Measurements from ENCODE around the gene CD2AP.
"Not testable (repeated sequence)": the region's sequence is repeated elsewhere in the genome, so short reads cannot be mapped to it uniquely, and the experiment has no call there.

Gene CD2AP, protein sequence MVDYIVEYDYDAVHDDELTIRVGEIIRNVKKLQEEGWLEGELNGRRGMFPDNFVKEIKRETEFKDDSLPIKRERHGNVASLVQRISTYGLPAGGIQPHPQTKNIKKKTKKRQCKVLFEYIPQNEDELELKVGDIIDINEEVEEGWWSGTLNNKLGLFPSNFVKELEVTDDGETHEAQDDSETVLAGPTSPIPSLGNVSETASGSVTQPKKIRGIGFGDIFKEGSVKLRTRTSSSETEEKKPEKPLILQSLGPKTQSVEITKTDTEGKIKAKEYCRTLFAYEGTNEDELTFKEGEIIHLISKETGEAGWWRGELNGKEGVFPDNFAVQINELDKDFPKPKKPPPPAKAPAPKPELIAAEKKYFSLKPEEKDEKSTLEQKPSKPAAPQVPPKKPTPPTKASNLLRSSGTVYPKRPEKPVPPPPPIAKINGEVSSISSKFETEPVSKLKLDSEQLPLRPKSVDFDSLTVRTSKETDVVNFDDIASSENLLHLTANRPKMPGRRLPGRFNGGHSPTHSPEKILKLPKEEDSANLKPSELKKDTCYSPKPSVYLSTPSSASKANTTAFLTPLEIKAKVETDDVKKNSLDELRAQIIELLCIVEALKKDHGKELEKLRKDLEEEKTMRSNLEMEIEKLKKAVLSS

DNA sequence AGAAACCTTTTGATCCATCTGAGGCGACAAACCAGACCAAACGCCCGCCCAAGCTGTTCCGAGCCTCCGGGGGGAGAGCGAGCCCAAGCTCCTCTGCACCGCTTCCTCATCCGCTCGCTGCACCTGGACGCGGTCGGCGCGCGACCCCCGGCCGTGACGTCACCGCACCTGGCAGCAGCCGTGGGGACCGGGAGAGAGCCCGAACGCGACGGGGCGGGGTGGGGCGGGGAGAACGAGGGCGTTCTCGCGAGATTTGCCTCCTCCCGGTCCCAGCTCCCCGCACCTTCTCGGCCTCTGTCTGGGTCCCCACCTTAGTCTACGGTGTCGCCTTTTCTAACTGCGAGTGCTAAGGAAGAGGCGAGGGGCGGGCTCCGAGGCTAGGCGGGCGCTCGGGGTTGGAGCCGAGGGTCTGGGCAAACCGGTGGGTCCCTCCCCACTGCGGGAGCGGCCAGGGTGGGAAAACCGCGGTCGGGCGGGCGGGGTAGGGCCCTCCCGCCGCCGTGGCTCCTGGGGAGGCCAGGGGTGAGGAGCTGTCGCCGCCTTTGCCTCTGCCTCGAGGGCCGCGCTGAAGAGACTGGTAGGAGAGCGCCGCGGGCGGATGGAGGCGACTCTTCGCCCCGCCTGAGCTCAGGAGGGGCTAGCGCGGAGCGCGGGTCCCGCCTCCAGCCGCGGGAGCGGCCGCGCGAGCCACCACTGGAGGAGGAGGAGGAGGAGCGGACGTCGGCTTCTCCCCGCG, at the start of gene CD2AP:
CD2AP (plus strand) TSS at position 293 of the 736 bp plus-strand sequence. CDS start 456 bp downstream, outside the sequence.
- peak; percentile 62 to 67 for DNase-seq

DNA sequence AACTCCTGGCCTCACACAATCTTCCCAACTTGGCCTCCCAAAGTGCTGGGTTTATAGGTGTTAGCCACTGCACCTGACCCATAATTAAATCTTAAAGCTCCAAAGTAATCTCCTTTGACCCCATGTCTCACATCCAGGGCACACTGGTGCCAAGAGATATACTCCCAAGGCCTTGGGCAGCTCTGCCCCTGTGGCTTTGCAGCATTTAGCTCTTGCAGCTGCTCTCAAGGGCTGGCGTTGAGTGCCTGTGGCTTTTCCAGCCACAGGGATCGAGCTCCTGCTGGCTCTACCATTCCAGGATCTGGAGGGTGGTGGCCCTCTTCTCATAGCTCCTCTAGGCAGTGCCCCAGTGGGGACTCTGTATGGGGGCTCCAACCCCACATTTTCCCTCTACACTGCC, 49.3 kb upstream of the CD2AP start:
- DNase-seq, result no peak

DNA sequence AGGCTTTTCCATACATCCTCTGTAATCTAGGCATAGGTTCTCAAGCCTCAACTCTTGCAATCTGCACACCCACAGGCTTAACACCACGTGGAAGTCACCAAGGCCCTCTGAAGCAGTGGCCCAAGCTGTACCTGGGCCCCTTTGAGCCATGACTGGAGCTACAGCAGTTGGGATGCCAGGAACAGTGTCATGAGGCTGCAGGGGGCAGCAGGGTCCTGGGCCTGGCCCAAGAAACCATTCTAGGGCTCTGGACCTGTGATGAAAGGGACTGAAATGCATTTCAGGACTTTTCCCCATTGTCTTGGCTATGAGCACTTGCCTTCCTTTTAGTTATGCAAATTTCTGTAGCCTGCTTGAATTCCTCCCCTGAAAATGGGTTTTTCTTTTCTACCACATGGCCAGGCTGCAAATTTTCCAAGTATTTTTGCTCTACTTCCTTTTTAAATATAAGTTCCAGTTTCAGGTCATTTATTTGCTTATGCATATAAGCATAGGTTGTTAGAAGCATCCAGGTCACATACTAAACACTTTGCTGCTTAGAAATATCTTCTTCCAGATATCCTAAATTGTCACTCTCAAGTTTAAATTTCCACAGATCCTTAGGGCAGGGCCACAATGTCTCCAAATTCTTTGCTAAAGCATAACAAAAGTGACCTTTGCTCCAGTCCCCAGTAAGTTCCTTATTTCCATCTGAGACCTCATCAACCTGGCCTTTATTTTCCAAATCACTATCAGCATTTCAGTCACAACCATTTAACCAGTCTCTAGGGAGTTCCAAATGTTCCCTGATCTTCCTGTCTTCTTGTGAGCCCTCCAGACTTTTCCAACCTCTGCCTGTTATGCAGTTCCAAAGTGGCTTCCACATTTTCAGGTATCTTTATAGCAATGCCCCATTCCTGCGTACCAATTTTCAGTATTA, 48.6 kb upstream of the CD2AP start:
- DNase-seq, result no peak

DNA sequence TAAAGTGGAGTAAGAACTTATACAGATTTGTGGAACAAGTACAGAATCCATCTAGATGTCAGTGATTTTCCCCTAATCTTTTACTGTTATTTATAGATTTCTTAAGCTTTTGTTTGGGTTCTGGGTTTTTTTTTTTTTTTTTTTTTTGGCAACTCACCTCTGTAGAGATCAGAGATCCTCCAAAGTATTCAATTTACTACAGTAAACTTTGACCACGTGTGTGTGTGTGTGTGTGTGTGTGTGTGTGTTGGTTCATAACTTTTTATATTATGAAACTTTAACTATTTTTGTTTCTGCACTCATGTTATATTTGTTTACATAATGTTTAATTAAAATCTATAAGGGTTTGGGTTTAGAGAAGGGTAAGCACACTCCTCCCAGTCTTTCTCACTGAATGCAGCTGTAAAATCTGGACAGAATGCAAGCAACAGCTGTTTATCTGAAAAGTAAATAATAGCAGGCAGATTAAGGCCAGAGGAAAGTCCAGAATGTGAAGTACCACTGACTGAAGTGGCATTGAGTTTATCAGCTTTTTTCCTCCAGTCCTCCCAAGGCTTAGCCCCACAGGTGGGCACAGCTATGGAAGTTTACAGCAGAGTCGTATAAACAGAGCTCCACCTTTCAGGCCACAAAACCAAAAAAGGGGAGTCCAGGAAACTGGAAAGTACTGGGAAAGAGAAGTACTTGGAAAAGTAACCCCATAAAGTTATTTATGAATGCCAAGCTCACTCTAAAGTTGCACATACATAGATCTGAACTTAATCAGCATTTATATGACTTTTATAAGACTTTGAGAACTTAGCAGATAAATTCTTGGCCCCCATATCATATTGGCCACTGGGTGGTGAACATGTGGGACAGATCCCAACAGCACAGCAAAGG, 43.0 kb upstream of the CD2AP start:
- DNase-seq, result no peak

DNA sequence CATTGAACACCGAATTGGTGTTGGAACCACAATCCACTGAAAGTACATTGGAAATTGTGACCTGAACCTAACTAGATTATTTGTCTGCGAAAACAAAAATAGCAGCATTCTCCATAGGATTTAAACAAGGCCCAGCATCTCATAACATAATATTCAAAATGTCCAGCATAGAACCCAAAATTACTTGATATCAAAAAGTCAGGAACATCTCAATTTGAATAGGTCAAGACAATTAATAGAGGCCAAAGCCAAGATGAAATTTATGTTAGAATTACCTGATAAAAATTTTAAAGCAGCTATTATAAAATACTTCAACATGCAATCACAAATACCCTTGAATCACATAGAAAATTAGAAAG, 42.4 kb upstream of the CD2AP start:
- no peak for DNase-seq

DNA sequence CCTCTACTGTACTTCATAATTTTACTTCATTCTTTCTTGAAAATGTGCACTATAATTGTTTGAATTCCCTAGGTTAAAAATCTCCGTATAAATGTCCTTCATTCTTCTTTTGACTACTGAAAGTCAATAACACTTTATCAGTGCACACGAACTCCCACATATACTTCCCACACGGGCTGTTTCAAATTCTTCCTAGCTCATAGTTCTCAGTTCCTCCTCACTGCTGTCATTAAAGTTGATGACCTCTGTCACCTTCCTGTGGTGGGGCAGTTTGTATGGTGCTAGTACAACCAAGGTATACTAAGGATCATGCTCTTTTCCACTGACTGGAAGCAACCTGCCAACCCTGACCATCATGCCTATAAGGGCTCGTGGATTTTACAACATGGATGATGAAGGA, 40.0 kb upstream of the CD2AP start:
- DNase-seq, result no peak

DNA sequence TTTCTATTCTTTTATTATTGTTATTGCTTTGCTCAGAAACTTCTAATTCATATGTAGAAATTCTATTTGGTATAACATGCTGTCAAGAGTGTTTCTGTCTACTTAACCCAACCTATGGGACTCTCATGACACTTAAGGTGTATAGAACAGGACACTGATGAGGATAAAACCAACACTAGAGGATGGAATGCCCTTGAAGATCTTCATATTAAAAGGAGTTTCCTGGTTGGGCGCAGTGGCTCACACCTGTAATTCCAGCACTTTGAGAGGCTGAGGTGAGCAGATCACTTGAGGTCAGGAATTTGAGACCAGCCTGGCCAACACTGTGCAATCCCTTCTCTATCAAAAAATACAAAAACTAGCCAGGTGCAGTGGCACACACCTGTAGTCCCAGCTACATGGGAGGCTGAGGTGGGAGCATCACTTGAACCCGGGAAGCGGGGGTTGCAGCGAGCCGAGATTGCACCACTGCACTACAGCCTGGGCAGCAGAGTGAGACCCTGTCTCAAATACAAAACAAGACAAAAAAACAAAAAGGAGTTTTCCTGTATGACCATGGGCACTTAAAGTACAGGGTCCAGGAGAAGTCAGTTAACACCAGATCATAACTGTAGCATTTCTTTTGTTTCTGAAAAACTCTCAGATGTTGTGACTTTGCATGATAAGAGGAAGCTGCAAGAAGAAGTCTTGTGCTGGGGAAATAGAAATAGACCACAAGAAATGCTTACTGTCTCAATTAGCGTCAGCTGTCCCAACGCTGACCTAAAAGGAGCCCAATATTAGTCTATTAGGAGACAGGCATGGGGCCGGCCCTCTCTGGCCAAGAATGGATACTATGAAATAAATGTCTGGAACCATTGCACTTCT, 38.9 kb upstream of the CD2AP start:
- no peak for DNase-seq

DNA sequence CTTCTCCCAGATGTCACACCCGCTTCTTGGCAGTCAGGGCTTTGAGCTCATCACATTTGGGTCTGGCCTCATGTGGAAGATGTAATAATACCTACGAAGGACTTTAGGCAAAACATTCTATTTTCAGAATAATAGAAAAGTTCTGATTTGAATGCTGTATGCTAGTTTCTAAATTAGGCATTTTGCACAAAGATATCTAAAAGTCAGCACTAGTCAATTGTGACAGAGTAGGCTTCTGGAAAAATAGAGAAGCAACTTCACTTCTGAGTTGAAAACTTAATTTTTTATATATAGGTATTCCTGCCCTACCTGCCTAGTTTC, 38.3 kb upstream of the CD2AP start:
- no peak for DNase-seq

DNA sequence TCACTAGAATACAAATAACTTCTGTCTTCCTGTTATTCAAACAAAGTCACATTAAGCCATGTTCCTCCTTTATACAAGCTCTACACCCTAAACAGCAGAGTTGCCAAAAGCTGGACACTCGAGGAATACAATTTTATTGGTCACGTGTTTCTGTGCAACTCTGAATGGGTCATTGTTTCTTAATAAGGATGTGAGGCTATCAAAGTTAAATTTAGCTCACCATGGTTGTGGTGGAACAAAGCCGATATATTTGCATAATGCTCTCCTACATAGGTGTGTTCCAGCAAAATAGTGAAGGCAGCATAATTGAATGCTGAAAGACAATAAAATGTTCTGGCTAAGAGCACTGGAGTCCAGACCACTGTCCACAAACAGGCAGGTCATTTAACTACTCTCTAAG, 36.9 kb upstream of the CD2AP start:
- no peak for DNase-seq

DNA sequence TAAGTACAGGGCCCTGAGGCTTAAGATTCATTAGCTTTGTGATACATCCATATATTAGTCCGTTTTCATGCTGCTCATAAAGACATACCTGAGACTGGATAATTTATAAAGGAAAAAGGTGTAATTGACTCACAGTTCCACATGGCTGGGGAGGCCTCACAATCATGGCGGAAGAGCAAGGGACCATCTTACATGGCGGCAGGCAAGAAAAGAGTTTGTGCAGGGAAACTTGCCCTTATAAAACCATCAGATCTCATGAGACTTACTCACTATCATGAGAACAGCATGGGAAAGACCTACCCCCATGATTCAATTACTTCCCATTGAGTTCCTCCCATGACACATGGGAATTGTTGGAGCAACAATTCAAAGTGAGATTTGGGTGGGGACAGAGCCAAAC, 32.6 kb upstream of the CD2AP start:
- DNase-seq, result not testable (repeated sequence)

DNA sequence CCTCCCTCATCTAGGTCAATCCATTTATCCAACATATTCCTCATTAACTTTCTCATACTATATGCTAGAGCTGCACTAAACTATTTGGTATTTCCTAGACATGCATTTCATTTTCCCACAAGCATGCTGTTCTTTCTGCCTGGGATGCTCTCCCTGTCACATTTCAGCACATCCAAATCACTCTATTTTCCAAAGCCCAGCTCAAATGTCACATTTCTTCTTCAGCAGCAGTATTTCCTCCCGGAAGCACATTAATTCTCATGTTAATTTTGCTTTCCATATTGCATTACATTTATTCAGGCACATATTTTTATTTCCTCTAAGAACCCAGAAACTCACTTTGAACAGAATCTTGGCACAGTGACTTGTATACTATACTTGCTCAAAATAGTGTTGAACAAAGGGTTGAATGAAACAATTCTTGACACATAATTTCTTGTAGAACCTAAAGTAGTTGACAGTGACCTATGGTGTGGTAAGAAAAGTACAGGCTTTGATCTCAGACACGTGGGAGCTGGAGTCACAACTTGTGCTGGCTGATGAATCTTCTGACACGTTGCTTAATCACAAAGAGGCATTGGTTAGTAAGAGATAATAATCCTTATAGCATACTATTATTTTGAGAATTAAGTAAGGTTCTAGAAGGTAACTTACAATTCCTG, 30.8 kb upstream of the CD2AP start:
- no peak for DNase-seq

DNA sequence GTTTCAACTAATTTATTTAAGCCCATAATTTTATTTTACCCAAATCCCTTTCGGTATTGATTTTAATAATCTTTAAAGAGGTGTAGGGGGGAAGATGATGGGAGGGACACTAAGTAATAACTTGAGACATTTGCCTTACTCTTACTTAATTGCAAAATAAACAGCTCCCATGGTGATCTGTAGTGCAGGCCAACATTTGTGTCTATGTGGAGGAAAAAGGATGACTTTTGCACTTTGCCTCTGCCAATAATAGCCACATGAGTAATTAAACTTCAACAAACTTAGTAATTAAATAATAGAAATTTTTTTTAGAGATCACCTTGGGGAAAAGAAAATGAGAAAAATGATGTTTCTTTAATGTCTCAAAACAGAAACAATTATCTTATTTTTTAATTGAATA, 29.9 kb upstream of the CD2AP start:
- DNase-seq, result no peak

DNA sequence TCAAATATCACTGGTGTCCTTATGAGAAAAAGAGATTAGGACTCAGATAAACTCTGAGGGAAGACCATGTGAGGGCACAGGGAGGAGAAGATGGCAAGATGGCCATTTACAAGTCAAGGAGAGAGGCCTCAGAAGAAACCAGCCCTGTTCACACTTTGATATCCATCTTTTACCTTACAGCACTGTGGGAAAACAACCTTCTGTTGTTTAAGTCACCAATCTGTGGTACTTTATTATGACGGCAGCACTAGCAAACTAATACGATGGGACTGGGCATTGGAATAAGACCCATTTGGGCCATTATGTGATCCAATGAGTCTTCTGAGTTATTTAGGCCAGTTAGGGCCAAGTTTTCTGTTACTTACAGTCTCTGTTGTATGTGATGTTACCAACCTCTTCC, 26.4 kb upstream of the CD2AP start:
- DNase-seq, result no peak

DNA sequence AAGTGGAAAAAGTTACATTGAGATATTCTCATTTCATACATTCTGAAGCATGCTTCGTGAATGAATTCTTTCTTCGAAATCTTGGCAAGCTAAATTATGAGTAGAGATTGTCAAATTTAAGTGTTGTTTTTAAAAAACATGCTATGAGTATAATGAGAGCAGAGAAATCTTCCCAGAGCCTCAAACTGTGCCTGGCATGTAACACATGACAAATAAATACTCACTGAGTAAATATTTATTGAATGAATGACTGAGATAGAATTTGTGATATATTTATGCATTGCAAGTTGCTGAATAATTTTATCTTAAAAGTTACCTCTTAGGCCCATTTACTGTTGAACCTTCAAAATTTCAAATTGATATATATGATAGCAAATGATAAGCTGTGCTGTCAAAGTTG, 24.7 kb upstream of the CD2AP start:
- no peak for DNase-seq

DNA sequence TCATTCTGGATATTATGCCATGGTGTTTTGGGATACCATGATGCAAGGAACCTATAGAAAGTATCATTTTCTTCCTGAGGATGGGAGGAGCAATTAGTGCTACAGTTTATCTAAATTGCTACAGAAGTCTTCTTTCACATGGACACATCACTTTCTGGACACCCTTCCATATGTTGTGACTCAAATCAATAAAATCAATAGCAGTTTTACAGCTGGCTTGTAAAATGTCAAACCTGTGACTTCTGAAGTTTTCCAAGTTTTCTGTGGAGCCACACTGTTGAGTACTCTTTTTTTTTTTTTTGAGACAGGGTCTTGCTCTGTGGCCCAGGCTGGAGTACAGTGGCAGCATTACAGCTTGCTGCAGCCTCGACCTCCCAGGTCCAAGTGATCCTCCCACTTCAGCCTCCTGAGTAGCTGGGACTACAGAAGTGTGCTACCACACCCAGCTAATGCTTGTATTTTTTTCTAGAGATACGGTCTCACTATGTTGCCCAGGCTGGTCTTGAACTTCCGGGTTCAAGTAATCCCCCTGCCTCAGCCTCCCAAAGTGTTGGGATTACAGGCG, 24.1 kb upstream of the CD2AP start:
- DNase-seq, result no peak

DNA sequence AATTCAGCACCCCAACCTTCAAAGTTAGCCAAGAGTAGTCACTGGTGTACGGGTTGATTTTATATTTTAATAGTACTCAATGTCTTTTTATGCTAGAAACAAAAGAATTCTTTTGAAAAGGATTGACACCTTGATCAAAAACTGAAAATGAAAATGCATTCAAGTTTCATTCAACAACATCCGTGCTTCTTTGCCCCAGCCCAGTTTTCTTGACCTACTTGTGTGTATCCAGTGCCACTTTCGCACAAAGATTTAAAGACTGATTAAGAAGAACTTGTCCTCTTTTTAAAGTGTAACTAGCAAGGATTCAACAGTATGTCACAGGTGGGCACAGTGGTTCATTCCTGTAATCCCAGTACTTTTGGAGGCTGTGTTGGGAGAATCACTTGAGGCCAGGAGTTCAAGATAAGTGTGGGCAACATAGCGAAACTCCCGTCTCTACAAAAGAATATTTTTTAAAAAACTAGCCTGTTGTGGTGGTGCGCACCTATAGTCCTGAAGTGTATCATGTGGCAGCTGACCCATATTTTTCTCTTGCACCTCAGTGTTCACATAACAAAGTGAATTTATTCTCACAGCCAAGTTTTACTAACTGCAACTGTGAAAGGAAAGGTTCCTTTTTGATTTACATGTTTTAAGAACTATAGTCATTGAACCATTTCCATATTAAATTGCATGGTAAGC, 22.7 kb upstream of the CD2AP start:
- DNase-seq, result no peak

DNA sequence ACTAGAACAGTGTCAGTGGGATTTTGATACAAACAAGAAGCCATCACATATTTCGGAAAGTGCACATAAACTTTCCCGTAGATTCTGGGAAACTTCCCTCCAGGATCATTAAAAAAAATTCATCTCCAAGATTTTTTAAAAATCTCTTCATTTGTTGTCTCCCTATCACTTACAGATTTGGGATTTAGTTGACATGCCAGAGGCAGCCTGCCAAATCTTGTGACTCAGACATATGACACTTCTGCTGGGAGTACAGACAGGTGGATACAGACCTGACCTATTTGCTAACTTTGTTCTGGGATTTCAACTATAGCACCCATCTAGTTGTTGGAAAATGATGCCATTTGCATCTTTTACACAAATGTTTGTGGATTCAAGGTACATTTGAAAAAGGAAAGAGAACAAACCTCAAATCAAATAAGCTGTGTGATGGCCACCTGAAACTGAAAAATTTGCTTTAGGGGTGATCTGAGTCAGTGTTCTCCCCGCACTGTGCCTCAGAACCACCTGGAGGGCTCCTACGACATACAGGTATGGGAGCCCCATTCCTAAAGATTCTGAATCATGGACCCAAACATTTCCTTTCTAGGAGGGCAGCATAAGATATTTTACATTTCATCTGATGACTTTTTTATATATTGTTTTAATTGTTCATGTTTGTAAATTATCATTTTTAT, 21.9 kb upstream of the CD2AP start:
- no peak for DNase-seq

DNA sequence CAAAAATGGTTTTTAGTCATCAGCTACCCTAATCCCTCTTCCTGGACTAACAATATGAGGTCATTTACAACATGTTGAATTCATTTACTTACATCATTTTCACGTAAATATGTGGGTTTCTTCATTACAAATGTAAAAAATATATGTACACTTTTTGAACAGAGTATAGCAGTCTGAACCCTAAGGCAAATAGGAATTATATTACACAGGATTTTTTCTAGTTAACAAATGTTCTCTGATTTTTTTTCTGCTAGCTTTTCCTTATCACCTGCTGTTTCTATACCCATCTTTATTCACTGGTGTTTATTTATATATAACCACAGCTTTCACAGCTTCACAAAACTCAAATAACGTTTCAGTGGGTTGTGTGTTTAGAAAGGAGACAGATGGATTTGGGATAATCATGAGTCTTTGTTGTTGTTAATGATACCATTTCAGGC, 21.0 kb upstream of the CD2AP start:
- DNase-seq, result no peak

DNA sequence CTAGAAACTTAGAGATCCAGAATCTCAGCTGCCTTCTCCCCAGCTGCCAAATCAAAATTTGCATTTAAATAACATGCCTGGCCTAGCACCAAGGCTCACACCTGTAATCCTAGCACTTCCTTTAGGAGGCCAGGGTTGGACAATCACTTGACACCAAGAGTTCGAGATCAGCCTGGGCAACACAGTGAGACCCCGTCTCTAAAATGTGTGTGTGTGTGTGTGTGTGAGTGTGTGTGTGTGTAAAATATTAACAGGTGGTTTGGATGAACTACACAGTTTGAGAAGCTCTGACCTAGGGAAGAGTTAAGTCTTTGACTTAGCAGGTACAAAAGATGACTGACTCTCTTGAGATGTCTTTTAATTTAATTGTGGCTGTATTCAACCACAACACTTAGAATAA, 20.2 kb upstream of the CD2AP start:
- no peak for DNase-seq

All from hippocampal formation (tissue), 2 donors.